ENCODE measurements around the gene CNBD2. TPM values are rescaled to one million over a fixed set of nuclear protein-coding genes. Genes with fewer than 3 reads are reported as not detected.
"Not testable (repeated sequence)": the region's sequence is repeated elsewhere in the genome, so short reads cannot be mapped to it uniquely, and the experiment has no call there.

The CNBD2 gene
- total RNA-seq, result 3.1 and 3.8 TPM in 2 replicates

DNA sequence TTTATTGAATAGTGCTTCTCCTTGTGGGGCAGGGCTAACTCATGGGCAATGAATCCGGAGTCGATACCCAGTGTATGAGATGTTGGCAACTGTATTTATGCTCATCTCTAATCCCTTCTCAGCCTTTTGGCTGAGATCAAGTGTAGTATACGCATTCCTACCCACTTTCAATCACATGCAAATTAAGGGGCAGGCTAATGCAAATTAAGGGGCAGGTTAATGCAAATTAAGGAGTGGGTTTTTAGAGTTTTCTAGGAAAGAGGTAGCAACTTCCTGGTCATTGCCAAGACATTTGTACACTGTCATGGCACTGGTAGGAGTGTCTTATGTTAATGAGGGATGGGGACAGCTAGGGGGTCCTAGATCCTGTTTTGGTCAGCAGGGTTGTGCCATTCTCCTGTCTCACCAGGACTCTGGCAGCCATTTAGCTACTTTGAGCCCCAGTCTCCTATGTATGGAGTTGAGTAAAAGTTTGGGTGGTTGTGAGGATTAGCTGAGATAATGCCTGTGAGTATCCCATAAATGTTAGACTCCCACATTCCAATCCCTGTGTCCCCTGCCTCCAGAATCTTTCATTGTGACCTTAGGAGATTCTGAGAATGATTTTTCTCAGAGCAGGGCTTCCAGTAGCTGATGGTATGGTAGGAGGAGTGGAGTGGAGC is at the start of gene CNBD2:
Gene CNBD2 (plus strand): TSS at position 612 of the 662 bp plus-strand sequence. CDS start 173 bp downstream, outside the sequence.
- intact Hi-C loops (cut with micrococcal nuclease), result no loop called here
- DNase-seq, result no peak
- Mint-ChIP-seq H3K4me3 (no peak within 1 kb of the TSS), H3K9me3 (no peaks in the 10 kb centered on the region), H3K4me1 (peaks cover 3% of the 10 kb centered on the region), H3K36me3 (ENCODE audit: low read depth) (no peaks in the 10 kb centered on the region), H3K27ac (no peak within 1 kb of the TSS), H3K27me3 (peaks cover 11% of the 10 kb centered on the region)

GRCh38 chr20:35920523-35920922 is 47.9 kb upstream of the CNBD2 start:
- H3K27ac Mint-ChIP-seq, result no peak overlapping the region
- H3K4me3 Mint-ChIP-seq, result no peak overlapping the region
- no peaks in the 10 kb centered on the region for H3K9me3 Mint-ChIP-seq
- intact Hi-C loops (cut with micrococcal nuclease), result no loop called here
- H3K4me1 Mint-ChIP-seq, result no peaks in the 10 kb centered on the region
- no peaks in the 10 kb centered on the region for H3K27me3 Mint-ChIP-seq
- no peak for DNase-seq
- H3K36me3 Mint-ChIP-seq (ENCODE audit: low read depth), result peaks cover 24% of the 10 kb centered on the region

GRCh38 chr20:35929301-35929700 is 39.1 kb upstream of the CNBD2 start:
- H3K4me3 Mint-ChIP-seq, result no peak overlapping the region
- H3K9me3 Mint-ChIP-seq, result no peaks in the 10 kb centered on the region
- intact Hi-C loops (cut with micrococcal nuclease), result no loop called here
- H3K27me3 Mint-ChIP-seq, result no peaks in the 10 kb centered on the region
- H3K4me1 Mint-ChIP-seq, result peaks cover 7% of the 10 kb centered on the region
- peaks cover 39% of the 10 kb centered on the region for H3K36me3 Mint-ChIP-seq (ENCODE audit: low read depth)
- H3K27ac Mint-ChIP-seq, result no peak overlapping the region
- no peak for DNase-seq

GRCh38 chr20:35934050-35934449 is 34.3 kb upstream of the CNBD2 start:
- H3K27me3 Mint-ChIP-seq, result no peaks in the 10 kb centered on the region
- DNase-seq, result no peak
- no peak overlapping the region for H3K27ac Mint-ChIP-seq
- no peaks in the 10 kb centered on the region for H3K9me3 Mint-ChIP-seq
- intact Hi-C loops (cut with micrococcal nuclease), result no loop called here
- H3K4me3 Mint-ChIP-seq, result no peak overlapping the region
- peaks cover 36% of the 10 kb centered on the region for H3K36me3 Mint-ChIP-seq (ENCODE audit: low read depth)
- peaks cover 14% of the 10 kb centered on the region for H3K4me1 Mint-ChIP-seq

DNA sequence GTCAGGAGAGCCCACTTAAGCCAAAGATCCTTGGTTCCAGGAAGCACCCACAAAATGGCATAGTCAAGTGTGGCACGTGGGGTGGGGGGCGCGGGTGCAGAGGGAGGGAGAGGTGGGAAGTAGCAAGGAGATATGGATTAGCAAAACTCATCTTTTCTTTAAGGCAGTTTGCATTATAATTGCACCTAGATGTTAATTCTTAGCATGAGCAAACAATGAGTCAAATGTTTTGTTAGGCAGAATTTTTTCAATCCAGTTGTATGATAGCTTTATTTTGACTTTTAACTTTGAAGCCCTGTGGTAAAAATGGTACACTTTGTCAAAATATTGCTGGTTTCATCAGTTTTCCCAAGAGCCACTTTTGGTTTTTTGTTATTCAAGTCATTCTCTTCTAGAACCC is 29.1 kb upstream of the CNBD2 start:
- no peaks in the 10 kb centered on the region for H3K27me3 Mint-ChIP-seq
- intact Hi-C loops (cut with micrococcal nuclease), result no loop called here
- peaks cover 7% of the 10 kb centered on the region for H3K4me1 Mint-ChIP-seq
- H3K9me3 Mint-ChIP-seq, result no peaks in the 10 kb centered on the region
- DNase-seq, result no peak
- peaks cover 33% of the 10 kb centered on the region for H3K36me3 Mint-ChIP-seq (ENCODE audit: low read depth)
- no peak overlapping the region for H3K27ac Mint-ChIP-seq
- H3K4me3 Mint-ChIP-seq, result no peak overlapping the region

- Mint-ChIP-seq H3K4me3 (no peak overlapping the region), H3K9me3 (no peaks in the 10 kb centered on the region), H3K4me1 (peaks cover 2% of the 10 kb centered on the region), H3K27me3 (no peaks in the 10 kb centered on the region), H3K36me3 (ENCODE audit: low read depth) (peaks cover 40% of the 10 kb centered on the region), H3K27ac (no peak overlapping the region)
- intact Hi-C loops (cut with micrococcal nuclease), result no loop called here
- DNase-seq, result no peak
Measured at GRCh38 chr20:35941620-35942019, 26.8 kb upstream of the CNBD2 start.

- intact Hi-C loops (cut with micrococcal nuclease), result no loop called here
- Mint-ChIP-seq H3K9me3 (no peaks in the 10 kb centered on the region), H3K4me1 (peaks cover 2% of the 10 kb centered on the region), H3K36me3 (ENCODE audit: low read depth) (peaks cover 40% of the 10 kb centered on the region), H3K4me3 (no peak overlapping the region), H3K27ac (no peak overlapping the region), H3K27me3 (no peaks in the 10 kb centered on the region)
- no peak for DNase-seq
Measured at GRCh38 chr20:35942243-35942642, 26.1 kb upstream of the CNBD2 start.

DNA sequence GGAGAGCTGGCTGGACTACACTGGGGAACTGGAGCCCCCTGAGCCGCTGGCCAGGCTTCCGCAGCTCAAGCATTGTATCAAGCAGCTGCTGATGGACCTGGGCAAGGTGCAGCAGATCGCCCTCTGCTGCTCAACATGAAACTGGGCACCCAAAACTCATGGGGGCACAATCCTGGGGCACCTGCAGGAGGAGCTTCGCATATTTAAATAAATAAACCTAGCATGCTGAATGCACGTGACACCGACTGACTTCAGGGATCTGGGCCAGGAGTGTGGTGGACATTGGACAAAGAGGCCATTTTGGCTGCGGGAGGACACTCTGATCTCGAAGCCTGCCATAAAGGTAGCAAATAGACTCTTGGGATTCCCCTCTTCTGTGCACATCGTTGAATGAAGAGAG is 20.9 kb upstream of the CNBD2 start:
- no peak overlapping the region for H3K4me3 Mint-ChIP-seq
- H3K9me3 Mint-ChIP-seq, result no peaks in the 10 kb centered on the region
- peaks cover 9% of the 10 kb centered on the region for H3K4me1 Mint-ChIP-seq
- H3K27ac Mint-ChIP-seq, result no peak overlapping the region
- intact Hi-C loops (cut with micrococcal nuclease), result no loop called here
- no peaks in the 10 kb centered on the region for H3K27me3 Mint-ChIP-seq
- peaks cover 23% of the 10 kb centered on the region for H3K36me3 Mint-ChIP-seq (ENCODE audit: low read depth)
- DNase-seq, result peak; percentile 73

DNA sequence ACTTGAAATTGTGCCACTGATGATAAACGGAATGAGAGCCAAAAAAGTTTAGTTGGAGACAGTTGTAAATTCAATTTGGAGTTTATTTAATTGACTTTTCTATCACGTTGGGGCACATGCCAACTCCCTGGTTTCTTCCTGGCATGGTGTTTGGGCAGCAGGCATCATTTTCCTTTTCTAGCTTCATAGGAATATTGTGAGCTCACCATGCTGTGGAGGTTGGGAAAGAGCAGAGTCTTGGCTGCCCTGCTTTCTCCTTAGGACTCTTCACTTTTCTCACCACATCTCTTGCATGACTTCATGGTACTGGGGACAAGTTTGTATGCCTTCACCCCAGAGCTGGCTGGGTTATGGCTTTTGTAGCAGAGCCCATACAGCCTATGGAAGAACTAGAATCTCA is 20.5 kb upstream of the CNBD2 start:
- intact Hi-C loops (cut with micrococcal nuclease), result no loop called here

GRCh38 chr20:35950093-35950492 is 18.3 kb upstream of the CNBD2 start:
- Mint-ChIP-seq H3K27ac (no peak overlapping the region), H3K4me3 (no peak overlapping the region), H3K4me1 (peaks cover 15% of the 10 kb centered on the region), H3K9me3 (no peaks in the 10 kb centered on the region), H3K36me3 (ENCODE audit: low read depth) (peaks cover 18% of the 10 kb centered on the region), H3K27me3 (no peaks in the 10 kb centered on the region)
- intact Hi-C loops (cut with micrococcal nuclease), result loop anchor here (5.0 to 10.0 kb wide), 4 partner anchors 55 to 1588 kb away; partner anchors contain the start of genes CPNE1, ITCH, MMP24OS and RBM12
- DNase-seq, result no peak

More for the DNA sequence above, 20.5 kb upstream of the CNBD2 start:
- DNase-seq, result no peak
- no peaks in the 10 kb centered on the region for H3K27me3 Mint-ChIP-seq
- H3K4me3 Mint-ChIP-seq, result no peak overlapping the region
- peaks cover 13% of the 10 kb centered on the region for H3K4me1 Mint-ChIP-seq
- peaks cover 23% of the 10 kb centered on the region for H3K36me3 Mint-ChIP-seq (ENCODE audit: low read depth)
- H3K27ac Mint-ChIP-seq, result no peak overlapping the region
- no peaks in the 10 kb centered on the region for H3K9me3 Mint-ChIP-seq

- Mint-ChIP-seq H3K4me3 (peak overlapping the region; percentile 100), H3K27ac (peak overlapping the region; percentile 100), H3K4me1 (peaks cover 15% of the 10 kb centered on the region), H3K36me3 (ENCODE audit: low read depth) (peaks cover 13% of the 10 kb centered on the region)
- not testable (repeated sequence) for H3K27me3 Mint-ChIP-seq, DNase-seq, H3K9me3 Mint-ChIP-seq
- intact Hi-C loops (cut with micrococcal nuclease), result loop anchor here (5.0 to 10.0 kb wide), 4 partner anchors 57 to 1590 kb away; partner anchors contain the start of genes CPNE1, ITCH, MMP24OS and RBM12
Measured at GRCh38 chr20:35952080-35952479, 16.3 kb upstream of the CNBD2 start.

DNA sequence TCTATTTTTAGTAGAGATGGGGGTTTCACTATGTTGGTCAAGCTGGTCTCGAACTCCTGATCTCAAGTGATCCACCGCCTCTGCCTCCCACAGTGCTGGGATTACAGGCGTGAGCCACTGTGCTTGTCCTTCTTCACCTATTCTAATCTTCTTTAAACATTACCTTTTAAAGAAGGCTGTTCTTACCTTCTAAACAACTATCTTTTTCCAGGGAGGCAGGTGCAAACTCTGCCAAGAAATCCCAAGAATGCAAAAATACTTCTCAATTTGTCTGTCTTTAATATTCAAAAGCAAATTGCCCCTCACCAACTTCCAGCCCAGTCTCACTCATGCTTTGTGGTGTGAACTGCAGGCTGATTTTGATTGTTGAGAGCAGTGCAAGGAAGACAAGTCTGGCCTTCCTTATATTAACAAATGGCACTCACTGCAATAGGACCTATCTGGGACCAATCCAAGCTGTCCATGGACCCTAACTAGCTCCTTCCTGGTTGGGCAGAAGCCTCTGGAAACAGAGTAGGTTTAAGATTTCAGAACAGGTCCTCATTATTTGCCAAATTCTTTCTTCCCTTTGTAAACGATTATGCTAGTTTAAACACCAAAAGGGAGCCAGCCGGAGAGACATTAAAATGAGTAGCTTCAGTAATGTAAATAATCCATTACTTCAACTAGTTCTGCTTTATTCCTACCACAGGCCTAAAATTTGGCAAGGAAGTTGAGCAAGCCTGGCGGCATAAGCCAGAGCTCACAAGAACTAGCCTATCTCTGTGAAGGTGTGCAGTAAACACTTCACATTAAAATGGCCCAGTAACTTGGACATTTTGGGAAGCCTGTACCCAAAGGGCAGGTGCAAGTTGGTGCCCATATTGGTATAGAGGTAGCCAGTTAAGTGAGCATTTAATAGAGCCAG is 15.7 kb upstream of the CNBD2 start:
- Mint-ChIP-seq H3K4me3 (peak overlapping the region; percentile 100), H3K4me1 (peaks cover 15% of the 10 kb centered on the region), H3K27me3 (no peaks in the 10 kb centered on the region), H3K36me3 (ENCODE audit: low read depth) (peaks cover 7% of the 10 kb centered on the region), H3K27ac (peak overlapping the region; percentile 100), H3K9me3 (no peaks in the 10 kb centered on the region)
- intact Hi-C loops (cut with micrococcal nuclease), result loop anchor here (1.0 to 10.0 kb wide), 5 partner anchors 58 to 1590 kb away; partner anchors contain the start of genes CPNE1, ITCH, MMP24OS and RBM12
- peak; percentile 67 for DNase-seq

GRCh38 chr20:35953387-35954199 is 14.8 kb upstream of the CNBD2 start:
- peaks cover 2% of the 10 kb centered on the region for H3K9me3 Mint-ChIP-seq
- peaks cover 2% of the 10 kb centered on the region for H3K36me3 Mint-ChIP-seq (ENCODE audit: low read depth)
- peak; percentile 93 for DNase-seq
- H3K27ac Mint-ChIP-seq, result peak overlapping the region; percentile 100
- intact Hi-C loops (cut with micrococcal nuclease), result loop anchor here (1.0 to 10.0 kb wide), 10 partner anchors 59 to 1591 kb away; partner anchors contain the start of genes CEP250, CPNE1, ITCH and MMP24OS
- H3K4me1 Mint-ChIP-seq, result peaks cover 14% of the 10 kb centered on the region
- peak overlapping the region; percentile 100 for H3K4me3 Mint-ChIP-seq
- H3K27me3 Mint-ChIP-seq, result peaks cover 2% of the 10 kb centered on the region

Measured in activated CD4-positive, alpha-beta T cell treated with anti-CD3 and anti-CD28 coated beads, Interleukin-2, amount 10 ng/mL, durations not matched to agents 24 days and 14 days (primary cell).